HepG2 (cell line): ENCODE results near the gene AHR. TPM values are rescaled to one million over a fixed set of nuclear protein-coding genes. Genes with fewer than 3 reads are reported as not detected.

Experiments
- AGO1 ChIP-seq: fragments of 200-400 bp; formaldehyde crosslinking; IDR thresholded peaks from 2 replicates; pipeline ENCODE4 v1.6.1; 2017; ENCODE audit warnings: mild to moderate bottlenecking, low read depth, low read length, moderate library complexity; ENCODE audit not compliant: poor library complexity, severe bottlenecking
- AGO2 ChIP-seq: fragments of 200-400 bp; formaldehyde crosslinking; optimal IDR thresholded peaks from 2 replicates; pipeline ENCODE3; 2017; ENCODE audit warnings: mild to moderate bottlenecking, low read depth, low read length, moderate library complexity
- ARHGAP35 ChIP-seq: sonication (generic); formaldehyde crosslinking; IDR thresholded peaks from 2 replicates; pipeline ENCODE4 v1.9.0; 2022; ENCODE audit warnings: mild to moderate bottlenecking, inconsistent platforms, moderate library complexity, missing genetic modification reagents, borderline replicate concordance
- ARID5B ChIP-seq: IDR thresholded peaks from 2 replicates; pipeline ENCODE4 v1.4.0; 2020; ENCODE audit warnings: mild to moderate bottlenecking, missing genetic modification reagents
- BORCS8-MEF2B ChIP-seq: sonication (generic); formaldehyde crosslinking; IDR thresholded peaks from 2 replicates; pipeline ENCODE4 v1.8.0; 2022; ENCODE audit warnings: mild to moderate bottlenecking, missing genetic modification reagents
- CENPBD1 ChIP-seq: sonication (generic); formaldehyde crosslinking; IDR thresholded peaks from 2 replicates; pipeline ENCODE4 v1.8.0; 2022; ENCODE audit warnings: missing genetic modification reagents, low read depth, mild to moderate bottlenecking, borderline replicate concordance
- GATA4 ChIP-seq: sonication (generic); IDR thresholded peaks from 2 replicates; pipeline ENCODE4 v1.6.1; 2016; ENCODE audit warnings: antibody characterized with exemption, low read depth, borderline replicate concordance
- ISL2 ChIP-seq: sonication (generic); formaldehyde crosslinking; IDR thresholded peaks from 2 replicates; pipeline ENCODE4 v1.5.0; 2020; ENCODE audit warnings: missing genetic modification reagents
- LRRFIP1 ChIP-seq: sonication (generic); formaldehyde crosslinking; conservative IDR thresholded peaks from 2 replicates; pipeline ENCODE4 v1.4.0; 2020; ENCODE audit warnings: missing genetic modification reagents
- MEF2D ChIP-seq: sonication (generic); formaldehyde crosslinking; IDR thresholded peaks from 2 replicates; pipeline ENCODE4 v1.5.1; 2020; ENCODE audit warnings: mild to moderate bottlenecking, missing genetic modification reagents
- NR2F2 ChIP-seq: IDR thresholded peaks from 2 replicates; pipeline ENCODE4 v1.6.1; 2012; ENCODE audit warnings: low read depth, inconsistent platforms, borderline replicate concordance
- PPARG ChIP-seq: conservative IDR thresholded peaks from 2 replicates; pipeline ENCODE4 v1.6.1; 2016; ENCODE audit warnings: missing biosample characterization, missing genetic modification reagents
- RFXAP ChIP-seq: sonication (generic); formaldehyde crosslinking; IDR thresholded peaks from 2 replicates; pipeline ENCODE4 v1.4.0; 2020; ENCODE audit warnings: missing genetic modification reagents, borderline replicate concordance
- THAP8 ChIP-seq: sonication (generic); formaldehyde crosslinking; IDR thresholded peaks from 2 replicates; pipeline ENCODE4 v1.5.1; 2020; ENCODE audit warnings: missing genetic modification reagents, mild to moderate bottlenecking, borderline replicate concordance
- THYN1 ChIP-seq: sonication (generic); formaldehyde crosslinking; IDR thresholded peaks from 2 replicates; pipeline ENCODE4 v1.8.1; 2023; ENCODE audit warnings: low read depth, mild to moderate bottlenecking, moderate library complexity, missing genetic modification reagents, borderline replicate concordance
- TOE1 ChIP-seq: sonication (generic); formaldehyde crosslinking; IDR thresholded peaks from 2 replicates; pipeline ENCODE4 v1.4.0; 2020; ENCODE audit warnings: mild to moderate bottlenecking, missing genetic modification reagents
- TSC22D2 ChIP-seq: sonication (generic); formaldehyde crosslinking; IDR thresholded peaks from 2 replicates; pipeline ENCODE4 v1.5.1; 2020; ENCODE audit warnings: missing genetic modification reagents, mild to moderate bottlenecking, borderline replicate concordance
- ZFP36L1 ChIP-seq: sonication (generic); formaldehyde crosslinking; IDR thresholded peaks from 2 replicates; pipeline ENCODE4 v1.8.0; 2022; ENCODE audit warnings: mild to moderate bottlenecking, missing genetic modification reagents, moderate library complexity
- ZNF20 ChIP-seq: sonication (generic); formaldehyde crosslinking; IDR thresholded peaks from 2 replicates; pipeline ENCODE4 v1.4.0; 2020; ENCODE audit warnings: mild to moderate bottlenecking, moderate library complexity, missing genetic modification reagents
- ZNF317 ChIP-seq: sonication (generic); formaldehyde crosslinking; IDR thresholded peaks from 2 replicates; pipeline ENCODE4 v1.5.0; 2020; ENCODE audit warnings: mild to moderate bottlenecking, missing genetic modification reagents
- ZNF580 ChIP-seq: IDR thresholded peaks from 2 replicates; pipeline ENCODE4 v1.6.1; 2016; ENCODE audit warnings: low read depth, borderline replicate concordance
- ZNF709 ChIP-seq: sonication (generic); formaldehyde crosslinking; IDR thresholded peaks from 2 replicates; pipeline ENCODE4 v1.5.0; 2020; ENCODE audit warnings: mild to moderate bottlenecking, missing genetic modification reagents
- polyA plus RNA-seq, 8 experiments: library from polyadenylated mRNA; depleted of rRNA in 3 of 8; stranded (reverse) in 7 of 8; unstranded in 1 of 8; fragments of >200 nt; fragmentation: Illumina TruSeq in 4 of 8; extraction: Trizol in 4 of 8; gene quantifications; 2 replicates each; pipeline versions ENCODE4 v1.2.1 to v1.2.3, GENCODE V29; 2011 to 2016; ENCODE audit warnings: low read depth in 4 of 8, missing spikeins in 1 of 8, mixed read lengths in 1 of 8; ENCODE audit not compliant: insufficient read depth in 1 of 8
- total RNA-seq, 5 experiments: library from RNA; depleted of rRNA; stranded (reverse); fragments of >200 nt; fragmentation: Illumina TruSeq; extraction: Trizol; gene quantifications; 2 replicates each; pipeline ENCODE4 v1.2.3, GENCODE V29; 2016; ENCODE audit warnings: low read depth in 1 of 5

Gene AHR
- total and polyA plus RNA-seq, 2 of the 13 experiments (the other 11 are each of a cell fraction or from before 2014, with no cell fraction given), result 9.0 to 31.3 TPM

GRCh38 chr7:17298840-17299482 lies 509 bp downstream of the AHR start (continued):
- TF ChIP-seq ZNF580 (peak; percentile 33; the same call in 1 of the 2 replicates), GATA4 (no peak), NR2F2 (no peak), AGO1 (no peak), MEF2D (no peak), ZNF317 (CRISPR knock-in tag) (no peak), TSC22D2 (no peak), ARHGAP35 (CRISPR knock-in tag) (peak; percentile 15; the same call in 1 of the 2 replicates), ARID5B (CRISPR knock-in tag) (peak; percentile 28; the same call in 1 of the 2 replicates), CENPBD1 (no peak), ZNF709 (CRISPR knock-in tag) (no peak; the same call in 1 of the 2 replicates), BORCS8-MEF2B (CRISPR knock-in tag) (peak; percentile 82), ZFP36L1 (CRISPR knock-in tag) (no peak), ZNF20 (CRISPR knock-in tag) (no peak), ISL2 (CRISPR knock-in tag) (no peak), THAP8 (CRISPR knock-in tag) (no peak), AGO2 (peak; percentile 96), RFXAP (CRISPR knock-in tag) (no peak), THYN1 (no peak), TOE1 (no peak), PPARG (no peak), LRRFIP1 (CRISPR knock-in tag) (no peak)
